Fibroblast of skin of abdomen (primary cell): Measurements from ENCODE around the gene FASTKD3.

Source experiments
- DNase-seq: peaks from one replicate; pipeline ENCODE4 v3.0.0-alpha.2; 2013

The FASTKD3 gene

GRCh38 chr5:7848296-7848695, 20.5 kb downstream of the FASTKD3 start:
- no peak for DNase-seq

- no peak for DNase-seq
Observed at GRCh38 chr5:7846327-7846726, 22.5 kb downstream of the FASTKD3 start.

- no peak for DNase-seq
Observed at GRCh38 chr5:7845557-7845956, 23.3 kb downstream of the FASTKD3 start.

GRCh38 chr5:7844901-7845300, 23.9 kb downstream of the FASTKD3 start:
- DNase-seq: no peak

GRCh38 chr5:7842531-7842930, 26.3 kb downstream of the FASTKD3 start:
- DNase-seq: no peak

GRCh38 chr5:7837403-7837802, 31.4 kb downstream of the FASTKD3 start:
- DNase-seq: no peak

- no peak for DNase-seq
Observed at GRCh38 chr5:7834982-7835381, 33.8 kb downstream of the FASTKD3 start.

- no peak for DNase-seq
Observed at GRCh38 chr5:7828269-7828668, 40.6 kb downstream of the FASTKD3 start.

GRCh38 chr5:7827610-7828009, 41.2 kb downstream of the FASTKD3 start:
- no peak for DNase-seq

- no peak for DNase-seq
Observed at GRCh38 chr5:7825630-7826029, 43.2 kb downstream of the FASTKD3 start.

GRCh38 chr5:7824995-7825394, 43.8 kb downstream of the FASTKD3 start:
- DNase-seq: no peak

GRCh38 chr5:7823594-7823993, 45.2 kb downstream of the FASTKD3 start:
- DNase-seq: no peak

- no peak for DNase-seq
Observed at GRCh38 chr5:7822449-7822848, 46.4 kb downstream of the FASTKD3 start.

- no peak for DNase-seq
Observed at GRCh38 chr5:7816535-7816901, 52.3 kb downstream of the FASTKD3 start.

GRCh38 chr5:7815892-7816534, 52.8 kb downstream of the FASTKD3 start:
- DNase-seq: peak; percentile 40

GRCh38 chr5:7814816-7815215, 54.0 kb downstream of the FASTKD3 start:
- no peak for DNase-seq

- no peak for DNase-seq
Observed at GRCh38 chr5:7813576-7813975, 55.3 kb downstream of the FASTKD3 start.

GRCh38 chr5:7813007-7813406, 55.8 kb downstream of the FASTKD3 start:
- no peak for DNase-seq

- DNase-seq: no peak
Observed at GRCh38 chr5:7811715-7812114, 57.1 kb downstream of the FASTKD3 start.
